ENCODE results near the gene UBAP2.

Gene UBAP2

GRCh38 chr9:33921967-33922895 lies 126.5 kb downstream of the UBAP2 start:
- peak in 2 of 3 donors; percentile 13 to 35 for DNase-seq

- DNase-seq = no peak
Measured at GRCh38 chr9:33919276-33919897, 129.3 kb downstream of the UBAP2 start.

- DNase-seq = no peak
Measured at GRCh38 chr9:33917036-33917435, 131.7 kb downstream of the UBAP2 start.

- no peak for DNase-seq
Measured at GRCh38 chr9:33914887-33915628, 133.6 kb downstream of the UBAP2 start.

GRCh38 chr9:33913541-33913940 lies 135.1 kb downstream of the UBAP2 start:
- DNase-seq = no peak

GRCh38 chr9:33908749-33909148 lies 139.9 kb downstream of the UBAP2 start:
- no peak for DNase-seq

- DNase-seq = no peak
Measured at GRCh38 chr9:33908114-33908513, 140.6 kb downstream of the UBAP2 start.

- no peak for DNase-seq
Measured at GRCh38 chr9:33907347-33907746, 141.3 kb downstream of the UBAP2 start.

GRCh38 chr9:33906769-33907168 lies 141.9 kb downstream of the UBAP2 start:
- DNase-seq = no peak

- no peak for DNase-seq
Measured at GRCh38 chr9:33905137-33905536, 143.6 kb downstream of the UBAP2 start.

GRCh38 chr9:33903157-33903780 lies 145.4 kb downstream of the UBAP2 start:
- DNase-seq = peak in 1 of 3 donors; percentile 19

- DNase-seq = no peak
Measured at GRCh38 chr9:33894316-33894715, 154.4 kb downstream of the UBAP2 start.

GRCh38 chr9:33893861-33894260 lies 154.8 kb downstream of the UBAP2 start:
- no peak for DNase-seq

GRCh38 chr9:33885948-33886347 lies 162.7 kb downstream of the UBAP2 start:
- DNase-seq = no peak

- DNase-seq = no peak
Measured at GRCh38 chr9:33884856-33885701, 163.6 kb downstream of the UBAP2 start.

- no peak for DNase-seq
Measured at GRCh38 chr9:33881635-33882034, 167.1 kb downstream of the UBAP2 start.

GRCh38 chr9:33880211-33881089 lies 168.2 kb downstream of the UBAP2 start:
- DNase-seq = peak in 2 of 3 donors; percentile 57 to 66

GRCh38 chr9:33878691-33879366 lies 169.9 kb downstream of the UBAP2 start:
- DNase-seq = no peak

GRCh38 chr9:33877727-33878489 lies 170.8 kb downstream of the UBAP2 start:
- DNase-seq = no peak

Measured in suppressor macrophage treated with lipopolysaccharide for 1 hour (primary cell).